HepG2 (cell line): Measurements from ENCODE around the gene TP73. TPM values are rescaled to one million over a fixed set of nuclear protein-coding genes. Genes with fewer than 3 reads are reported as not detected.
A peak's percentile ranks its signal among the peaks of the same experiment; 100 is the strongest.

Experiments
- CCDC6 ChIP-seq: sonication (generic); formaldehyde crosslinking; IDR thresholded peaks from 2 replicates; pipeline ENCODE4 v1.8.1; 2022; ENCODE audit warnings: mild to moderate bottlenecking, missing genetic modification reagents, moderate library complexity
- HDAC1 ChIP-seq: sonication (generic); formaldehyde crosslinking; IDR thresholded peaks from 2 replicates; pipeline ENCODE4 v1.5.1; 2020; ENCODE audit warnings: mild to moderate bottlenecking, missing genetic modification reagents
- HNF4A ChIP-seq: sonication (generic); formaldehyde crosslinking; IDR thresholded peaks from 2 replicates; pipeline ENCODE4 v1.4.0; 2020; ENCODE audit warnings: missing genetic modification reagents
- HNRNPLL ChIP-seq: fragments of 200-400 bp; formaldehyde crosslinking; IDR thresholded peaks from 2 replicates; pipeline ENCODE4 v1.6.1; 2017; ENCODE audit warnings: mild to moderate bottlenecking, low read depth, low read length; ENCODE audit not compliant: poor library complexity, severe bottlenecking
- NAIF1 ChIP-seq: sonication (generic); formaldehyde crosslinking; IDR thresholded peaks from 2 replicates; pipeline ENCODE4 v1.5.0; 2020; ENCODE audit warnings: mild to moderate bottlenecking, missing genetic modification reagents, borderline replicate concordance
- POLR2A ChIP-seq, 2 experiments: IDR thresholded peaks; 2 replicates each; pipeline ENCODE4 v1.6.1; 2011; ENCODE audit warnings: low read depth in 2 of 2, low read length in 2 of 2, mild to moderate bottlenecking in 1 of 2, moderate library complexity in 1 of 2; ENCODE audit not compliant: insufficient read depth in 1 of 2
- ZNF333 ChIP-seq: sonication (generic); formaldehyde crosslinking; IDR thresholded peaks from 2 replicates; pipeline ENCODE4 v1.4.0; 2020; ENCODE audit warnings: mild to moderate bottlenecking, missing genetic modification reagents, borderline replicate concordance
- ZNF557 ChIP-seq: sonication (generic); formaldehyde crosslinking; IDR thresholded peaks from 2 replicates; pipeline ENCODE4 v1.4.0; 2020; ENCODE audit warnings: missing genetic modification reagents
- ZNF569 ChIP-seq: sonication (generic); formaldehyde crosslinking; IDR thresholded peaks from 2 replicates; pipeline ENCODE4 v1.5.0; 2020; ENCODE audit warnings: mild to moderate bottlenecking, missing genetic modification reagents, moderate library complexity, borderline replicate concordance
- ZNF607 ChIP-seq: sonication (generic); formaldehyde crosslinking; IDR thresholded peaks from 2 replicates; pipeline ENCODE4 v1.5.1; 2020; ENCODE audit warnings: missing genetic modification reagents, mild to moderate bottlenecking, borderline replicate concordance
- ZNF749 ChIP-seq: sonication (generic); formaldehyde crosslinking; IDR thresholded peaks from 2 replicates; pipeline ENCODE4 v1.8.0; 2022; ENCODE audit warnings: mild to moderate bottlenecking, missing genetic modification reagents, moderate library complexity, borderline replicate concordance
- ZNF790 ChIP-seq: sonication (generic); formaldehyde crosslinking; IDR thresholded peaks from 2 replicates; pipeline ENCODE4 v1.8.0; 2022; ENCODE audit warnings: missing genetic modification reagents, mild to moderate bottlenecking, borderline replicate concordance
- ZSCAN31 ChIP-seq: sonication (generic); formaldehyde crosslinking; IDR thresholded peaks from 2 replicates; pipeline ENCODE4 v1.5.0; 2020; ENCODE audit warnings: low read depth, mild to moderate bottlenecking, missing genetic modification reagents
- polyA plus RNA-seq, 8 experiments: library from polyadenylated mRNA; depleted of rRNA in 3 of 8; stranded (reverse) in 7 of 8; unstranded in 1 of 8; fragments of >200 nt; fragmentation: Illumina TruSeq in 4 of 8; extraction: Trizol in 4 of 8; gene quantifications; 2 replicates each; pipeline versions ENCODE4 v1.2.1 to v1.2.3, GENCODE V29; 2011 to 2016; ENCODE audit warnings: low read depth in 4 of 8, missing spikeins in 1 of 8, mixed read lengths in 1 of 8; ENCODE audit not compliant: insufficient read depth in 1 of 8
- total RNA-seq, 5 experiments: library from RNA; depleted of rRNA; stranded (reverse); fragments of >200 nt; fragmentation: Illumina TruSeq; extraction: Trizol; gene quantifications; 2 replicates each; pipeline ENCODE4 v1.2.3, GENCODE V29; 2016; ENCODE audit warnings: low read depth in 1 of 5
- TF ChIP-seq, protein P1 (sequence below): sonication (generic); formaldehyde crosslinking; IDR thresholded peaks from 2 replicates; pipeline ENCODE4 v1.5.0; 2020; ENCODE audit warnings: missing genetic modification reagents
- TF ChIP-seq, protein P2 (sequence below): sonication (generic); formaldehyde crosslinking; IDR thresholded peaks from 2 replicates; pipeline ENCODE4 v1.4.0; 2020; ENCODE audit warnings: missing genetic modification reagents
- TF ChIP-seq, protein P3 (sequence below): sonication (generic); formaldehyde crosslinking; IDR thresholded peaks from 2 replicates; pipeline ENCODE4 v1.4.0; 2020; ENCODE audit warnings: missing genetic modification reagents, borderline replicate concordance
- TF ChIP-seq, protein P4 (sequence below): IDR thresholded peaks from 2 replicates; pipeline ENCODE4 v1.6.1; 2016; ENCODE audit warnings: control low read depth
- TF ChIP-seq, protein P5 (sequence below): sonication (generic); formaldehyde crosslinking; IDR thresholded peaks from 2 replicates; pipeline ENCODE4 v1.5.1; 2020; ENCODE audit warnings: missing genetic modification reagents, mild to moderate bottlenecking, borderline replicate concordance
- TF ChIP-seq, protein P6 (sequence below): sonication (generic); formaldehyde crosslinking; IDR thresholded peaks from 2 replicates; pipeline ENCODE4 v1.5.0; 2020; ENCODE audit warnings: missing genetic modification reagents

The TP73 gene
- total and polyA plus RNA-seq, 2 of the 13 experiments (the other 11 are each of a cell fraction or from before 2014, with no cell fraction given), result 0.49 to 1.1 TPM

DNA sequence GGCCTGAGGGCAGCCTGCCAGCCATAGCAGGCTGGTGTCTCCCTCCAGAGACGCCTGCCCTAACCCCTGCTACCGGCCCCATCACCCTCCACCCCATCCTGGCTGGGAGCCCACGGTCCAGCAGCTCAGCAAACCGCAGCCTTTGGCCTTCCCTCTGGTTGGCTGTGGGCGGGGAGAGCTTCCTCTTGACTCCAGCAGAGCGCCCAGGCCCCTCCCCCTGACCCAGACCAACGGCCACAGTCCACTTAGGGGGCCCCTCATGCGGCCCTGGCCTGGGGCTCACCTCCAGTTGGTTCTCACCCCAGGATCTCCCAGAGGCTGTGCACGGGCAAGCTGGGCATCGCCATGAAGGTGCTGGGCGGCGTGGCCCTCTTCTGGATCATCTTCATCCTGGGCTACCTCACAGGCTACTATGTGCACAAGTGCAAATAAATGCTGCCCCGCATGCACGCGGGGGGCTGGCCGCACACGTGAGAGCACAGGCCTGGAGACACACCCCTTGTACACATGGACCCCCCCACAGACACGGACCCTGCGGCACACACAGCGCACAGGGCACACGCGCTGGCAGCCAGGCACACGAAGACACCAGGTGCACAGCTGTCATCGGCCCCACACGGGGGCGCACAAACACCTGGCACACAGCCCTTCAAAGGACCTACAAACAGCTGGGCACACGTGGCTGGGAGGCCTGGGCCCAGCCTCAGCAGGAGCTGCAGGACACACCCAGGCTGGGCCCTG, 123.3 kb downstream of the TP73 start (continued):
- peak; percentile 42 for TF ChIP-seq HNRNPLL
- TF ChIP-seq, protein P1, sequence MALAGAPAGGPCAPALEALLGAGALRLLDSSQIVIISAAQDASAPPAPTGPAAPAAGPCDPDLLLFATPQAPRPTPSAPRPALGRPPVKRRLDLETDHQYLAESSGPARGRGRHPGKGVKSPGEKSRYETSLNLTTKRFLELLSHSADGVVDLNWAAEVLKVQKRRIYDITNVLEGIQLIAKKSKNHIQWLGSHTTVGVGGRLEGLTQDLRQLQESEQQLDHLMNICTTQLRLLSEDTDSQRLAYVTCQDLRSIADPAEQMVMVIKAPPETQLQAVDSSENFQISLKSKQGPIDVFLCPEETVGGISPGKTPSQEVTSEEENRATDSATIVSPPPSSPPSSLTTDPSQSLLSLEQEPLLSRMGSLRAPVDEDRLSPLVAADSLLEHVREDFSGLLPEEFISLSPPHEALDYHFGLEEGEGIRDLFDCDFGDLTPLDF (CRISPR knock-in tag), result peak; percentile 68
- TF ChIP-seq CCDC6 (CRISPR knock-in tag), result peak; percentile 69; the same call in 1 of the 2 replicates
- TF ChIP-seq ZNF333 (CRISPR knock-in tag), result no peak
- TF ChIP-seq, protein P2, sequence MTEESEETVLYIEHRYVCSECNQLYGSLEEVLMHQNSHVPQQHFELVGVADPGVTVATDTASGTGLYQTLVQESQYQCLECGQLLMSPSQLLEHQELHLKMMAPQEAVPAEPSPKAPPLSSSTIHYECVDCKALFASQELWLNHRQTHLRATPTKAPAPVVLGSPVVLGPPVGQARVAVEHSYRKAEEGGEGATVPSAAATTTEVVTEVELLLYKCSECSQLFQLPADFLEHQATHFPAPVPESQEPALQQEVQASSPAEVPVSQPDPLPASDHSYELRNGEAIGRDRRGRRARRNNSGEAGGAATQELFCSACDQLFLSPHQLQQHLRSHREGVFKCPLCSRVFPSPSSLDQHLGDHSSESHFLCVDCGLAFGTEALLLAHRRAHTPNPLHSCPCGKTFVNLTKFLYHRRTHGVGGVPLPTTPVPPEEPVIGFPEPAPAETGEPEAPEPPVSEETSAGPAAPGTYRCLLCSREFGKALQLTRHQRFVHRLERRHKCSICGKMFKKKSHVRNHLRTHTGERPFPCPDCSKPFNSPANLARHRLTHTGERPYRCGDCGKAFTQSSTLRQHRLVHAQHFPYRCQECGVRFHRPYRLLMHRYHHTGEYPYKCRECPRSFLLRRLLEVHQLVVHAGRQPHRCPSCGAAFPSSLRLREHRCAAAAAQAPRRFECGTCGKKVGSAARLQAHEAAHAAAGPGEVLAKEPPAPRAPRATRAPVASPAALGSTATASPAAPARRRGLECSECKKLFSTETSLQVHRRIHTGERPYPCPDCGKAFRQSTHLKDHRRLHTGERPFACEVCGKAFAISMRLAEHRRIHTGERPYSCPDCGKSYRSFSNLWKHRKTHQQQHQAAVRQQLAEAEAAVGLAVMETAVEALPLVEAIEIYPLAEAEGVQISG (CRISPR knock-in tag), result peak; percentile 87
- TF ChIP-seq ZNF557 (CRISPR knock-in tag), result 0 out of 2 replicates have a peak, but pooled peaks have one; percentile 72
- TF ChIP-seq ZNF569 (CRISPR knock-in tag), result no peak
- peak; percentile 75 for TF ChIP-seq HNF4A (CRISPR knock-in tag)
- TF ChIP-seq, protein P3, sequence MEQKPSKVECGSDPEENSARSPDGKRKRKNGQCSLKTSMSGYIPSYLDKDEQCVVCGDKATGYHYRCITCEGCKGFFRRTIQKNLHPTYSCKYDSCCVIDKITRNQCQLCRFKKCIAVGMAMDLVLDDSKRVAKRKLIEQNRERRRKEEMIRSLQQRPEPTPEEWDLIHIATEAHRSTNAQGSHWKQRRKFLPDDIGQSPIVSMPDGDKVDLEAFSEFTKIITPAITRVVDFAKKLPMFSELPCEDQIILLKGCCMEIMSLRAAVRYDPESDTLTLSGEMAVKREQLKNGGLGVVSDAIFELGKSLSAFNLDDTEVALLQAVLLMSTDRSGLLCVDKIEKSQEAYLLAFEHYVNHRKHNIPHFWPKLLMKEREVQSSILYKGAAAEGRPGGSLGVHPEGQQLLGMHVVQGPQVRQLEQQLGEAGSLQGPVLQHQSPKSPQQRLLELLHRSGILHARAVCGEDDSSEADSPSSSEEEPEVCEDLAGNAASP (CRISPR knock-in tag), result no peak
- TF ChIP-seq, protein P4, sequence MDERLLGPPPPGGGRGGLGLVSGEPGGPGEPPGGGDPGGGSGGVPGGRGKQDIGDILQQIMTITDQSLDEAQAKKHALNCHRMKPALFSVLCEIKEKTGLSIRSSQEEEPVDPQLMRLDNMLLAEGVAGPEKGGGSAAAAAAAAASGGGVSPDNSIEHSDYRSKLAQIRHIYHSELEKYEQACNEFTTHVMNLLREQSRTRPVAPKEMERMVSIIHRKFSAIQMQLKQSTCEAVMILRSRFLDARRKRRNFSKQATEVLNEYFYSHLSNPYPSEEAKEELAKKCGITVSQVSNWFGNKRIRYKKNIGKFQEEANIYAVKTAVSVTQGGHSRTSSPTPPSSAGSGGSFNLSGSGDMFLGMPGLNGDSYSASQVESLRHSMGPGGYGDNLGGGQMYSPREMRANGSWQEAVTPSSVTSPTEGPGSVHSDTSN (CRISPR knock-in tag), result no peak
- peak in 1 of 2 experiments; percentile 67; a peak in 2 of 4 replicates for TF ChIP-seq POLR2A (IDR thresholded peaks at IDR 0.05; ENCODE audit: insufficient read depth in 1 of 2, low read depth in 2 of 2, low read length in 2 of 2)
- peak; percentile 88 for TF ChIP-seq ZSCAN31 (CRISPR knock-in tag)
- TF ChIP-seq NAIF1 (CRISPR knock-in tag), result no peak
- TF ChIP-seq HDAC1 (CRISPR knock-in tag), result peak; percentile 82
- peak; percentile 89 for TF ChIP-seq ZNF607
- TF ChIP-seq, protein P5, sequence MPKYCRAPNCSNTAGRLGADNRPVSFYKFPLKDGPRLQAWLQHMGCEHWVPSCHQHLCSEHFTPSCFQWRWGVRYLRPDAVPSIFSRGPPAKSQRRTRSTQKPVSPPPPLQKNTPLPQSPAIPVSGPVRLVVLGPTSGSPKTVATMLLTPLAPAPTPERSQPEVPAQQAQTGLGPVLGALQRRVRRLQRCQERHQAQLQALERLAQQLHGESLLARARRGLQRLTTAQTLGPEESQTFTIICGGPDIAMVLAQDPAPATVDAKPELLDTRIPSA, result peak; percentile 95
- TF ChIP-seq ZNF749 (CRISPR knock-in tag), result 0 out of 2 replicates have a peak, but pooled peaks have one; percentile 9
- no peak; the same call in 1 of the 2 replicates for TF ChIP-seq ZNF790 (CRISPR knock-in tag)
- TF ChIP-seq, protein P6, sequence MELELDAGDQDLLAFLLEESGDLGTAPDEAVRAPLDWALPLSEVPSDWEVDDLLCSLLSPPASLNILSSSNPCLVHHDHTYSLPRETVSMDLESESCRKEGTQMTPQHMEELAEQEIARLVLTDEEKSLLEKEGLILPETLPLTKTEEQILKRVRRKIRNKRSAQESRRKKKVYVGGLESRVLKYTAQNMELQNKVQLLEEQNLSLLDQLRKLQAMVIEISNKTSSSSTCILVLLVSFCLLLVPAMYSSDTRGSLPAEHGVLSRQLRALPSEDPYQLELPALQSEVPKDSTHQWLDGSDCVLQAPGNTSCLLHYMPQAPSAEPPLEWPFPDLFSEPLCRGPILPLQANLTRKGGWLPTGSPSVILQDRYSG (CRISPR knock-in tag), result peak; percentile 90; the same call in 1 of the 2 replicates
